Fibroblast of gingiva (primary cell): Measurements from ENCODE around the gene RPS4Y2.

Experiments used
- DNase-seq: peaks from one replicate; pipeline ENCODE4 v3.0.0-alpha.2; 2011; ENCODE audit warnings: low read depth

RPS4Y2 gene

GRCh38 chrY:20755808-20756207 is at the start of gene RPS4Y2:
Gene RPS4Y2, plus strand, starts transcription at chrY:20756108. Its CDS starts 56 bp downstream, at chrY:20756164.
- DNase-seq, result no peak

GRCh38 chrY:20714391-20714790 is 41.5 kb upstream of the RPS4Y2 start:
- no peak for DNase-seq

- no peak for DNase-seq
Measured at GRCh38 chrY:20726184-20726907, 29.6 kb upstream of the RPS4Y2 start.

- DNase-seq, result no peak
Measured at GRCh38 chrY:20735200-20735599, 20.7 kb upstream of the RPS4Y2 start.

- no peak for DNase-seq
Measured at GRCh38 chrY:20739806-20740205, 16.1 kb upstream of the RPS4Y2 start.

- no peak for DNase-seq
Measured at GRCh38 chrY:20740609-20741008, 15.3 kb upstream of the RPS4Y2 start.

- no peak for DNase-seq
Measured at GRCh38 chrY:20745060-20745459, 10.8 kb upstream of the RPS4Y2 start.

- no peak for DNase-seq
Measured at GRCh38 chrY:20746919-20747318, 9.0 kb upstream of the RPS4Y2 start.

GRCh38 chrY:20763869-20764268 is 8.0 kb downstream of the RPS4Y2 start:
- no peak for DNase-seq

- no peak for DNase-seq
Measured at GRCh38 chrY:20765117-20765516, 9.2 kb downstream of the RPS4Y2 start.

- DNase-seq, result no peak
Measured at GRCh38 chrY:20770755-20771154, 14.8 kb downstream of the RPS4Y2 start.

GRCh38 chrY:20776104-20776503 is 20.2 kb downstream of the RPS4Y2 start:
- DNase-seq, result no peak

GRCh38 chrY:20780104-20780654 is 24.3 kb downstream of the RPS4Y2 start:
- DNase-seq, result no peak

GRCh38 chrY:20780776-20781175 is 24.9 kb downstream of the RPS4Y2 start:
- DNase-seq, result no peak

GRCh38 chrY:20781408-20781807 is 25.5 kb downstream of the RPS4Y2 start:
- no peak for DNase-seq

GRCh38 chrY:20784965-20785364 is 29.1 kb downstream of the RPS4Y2 start:
- no peak for DNase-seq

GRCh38 chrY:20787076-20787475 is 31.2 kb downstream of the RPS4Y2 start:
- DNase-seq, result no peak

- no peak for DNase-seq
Measured at GRCh38 chrY:20798351-20799049, 42.6 kb downstream of the RPS4Y2 start.

- DNase-seq, result no peak
Measured at GRCh38 chrY:20802659-20803058, 46.8 kb downstream of the RPS4Y2 start.

- no peak for DNase-seq
Measured at GRCh38 chrY:20806243-20806642, 50.3 kb downstream of the RPS4Y2 start.

- DNase-seq, result no peak
Measured at GRCh38 chrY:20813459-20813858, 57.6 kb downstream of the RPS4Y2 start.

- DNase-seq, result no peak
Measured at GRCh38 chrY:20814794-20815193, 58.9 kb downstream of the RPS4Y2 start.

- DNase-seq, result no peak
Measured at GRCh38 chrY:20817067-20817466, 61.2 kb downstream of the RPS4Y2 start.
